ENCODE results near the gene ISLR.

- TF ChIP-seq POLR2A (IDR thresholded peaks at IDR 0.05; ENCODE audit: extremely low read depth, insufficient read length) (no peak), CTCF (IDR thresholded peaks at IDR 0.05; ENCODE audit: low read depth, low read length) (no peak), MYC (IDR thresholded peaks at IDR 0.05; ENCODE audit: low read depth, low read length) (no peak), MAX (IDR thresholded peaks at IDR 0.05; ENCODE audit: low read depth, low read length) (no peak)
These were observed 27.4 kb downstream of the ISLR start for GRCh38 chr15:74200871-74201419.

All from NB4 (cell line).